Islet of Langerhans (tissue), 1 donor: ENCODE data around the gene IL21.

Experiments
- FAIRE-seq: peaks from one replicate; lab custom pipeline; 2011; peaks lifted over from hg19 to GRCh38; lab: Jason Lieb, UNC

The IL21 gene

GRCh38 chr4:122633211-122633610 is 12.3 kb upstream of the IL21 start:
- FAIRE-seq, result no peak

- no peak for FAIRE-seq
These were observed 11.7 kb upstream of the IL21 start for GRCh38 chr4:122632396-122633143.

- no peak for FAIRE-seq
These were observed 4.3 kb upstream of the IL21 start for GRCh38 chr4:122625156-122625555.

GRCh38 chr4:122624205-122624604 is 3.3 kb upstream of the IL21 start:
- FAIRE-seq, result no peak

GRCh38 chr4:122623637-122624166 is 2.8 kb upstream of the IL21 start:
- no peak for FAIRE-seq

- no peak for FAIRE-seq
These were observed 1.5 kb upstream of the IL21 start for GRCh38 chr4:122622400-122622799.

- no peak for FAIRE-seq
These were observed 1.3 kb downstream of the IL21 start for GRCh38 chr4:122619611-122620010.

DNA sequence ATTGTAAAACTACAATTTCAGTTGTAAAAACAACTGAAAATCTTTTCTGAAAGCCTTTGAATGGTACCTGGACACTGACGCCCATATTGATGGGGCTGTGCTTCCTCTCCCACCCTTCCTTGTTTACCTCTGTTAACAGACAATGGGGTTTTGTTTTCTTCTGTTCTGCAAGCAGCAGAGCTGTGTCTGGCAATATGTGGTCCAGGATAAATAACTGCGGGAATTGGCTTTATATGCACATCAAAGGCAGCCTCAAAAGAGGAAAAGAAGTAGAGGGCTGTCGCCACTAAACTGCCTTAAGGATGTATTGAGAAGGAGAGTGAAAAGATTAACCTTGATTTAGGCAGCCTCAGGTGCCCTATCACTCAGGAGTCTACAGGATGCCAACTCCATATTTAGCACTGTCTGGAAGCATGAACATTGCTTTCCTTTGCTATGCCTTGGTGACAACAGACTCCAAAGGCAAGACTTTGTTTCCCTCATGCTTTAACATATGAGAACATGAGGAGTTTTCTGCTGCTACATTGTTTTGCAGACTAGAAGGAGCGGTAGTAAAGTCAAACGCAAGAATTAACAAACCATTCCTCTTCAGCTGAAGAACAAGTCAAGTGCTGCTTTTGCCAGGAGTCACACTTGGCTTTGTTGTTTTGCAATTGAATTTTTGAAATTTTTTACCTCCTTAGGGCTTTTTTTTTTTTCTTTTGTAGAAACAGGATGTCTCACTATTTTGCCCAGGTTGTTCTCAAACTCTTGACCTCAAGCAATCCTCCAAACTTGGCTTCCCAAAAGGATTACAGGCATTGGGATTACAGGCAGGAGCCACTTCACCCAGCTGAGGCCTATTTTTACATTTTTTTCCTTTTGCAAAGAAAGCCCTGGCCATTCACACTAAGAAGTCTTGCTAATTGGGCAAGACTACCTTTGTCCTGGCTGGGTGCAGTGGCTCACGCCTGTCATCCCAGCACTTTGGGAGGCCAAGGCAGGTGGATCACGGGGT is 3.0 kb downstream of the IL21 start:
- no peak for FAIRE-seq

GRCh38 chr4:122616915-122617596 is 3.8 kb downstream of the IL21 start:
- no peak for FAIRE-seq

DNA sequence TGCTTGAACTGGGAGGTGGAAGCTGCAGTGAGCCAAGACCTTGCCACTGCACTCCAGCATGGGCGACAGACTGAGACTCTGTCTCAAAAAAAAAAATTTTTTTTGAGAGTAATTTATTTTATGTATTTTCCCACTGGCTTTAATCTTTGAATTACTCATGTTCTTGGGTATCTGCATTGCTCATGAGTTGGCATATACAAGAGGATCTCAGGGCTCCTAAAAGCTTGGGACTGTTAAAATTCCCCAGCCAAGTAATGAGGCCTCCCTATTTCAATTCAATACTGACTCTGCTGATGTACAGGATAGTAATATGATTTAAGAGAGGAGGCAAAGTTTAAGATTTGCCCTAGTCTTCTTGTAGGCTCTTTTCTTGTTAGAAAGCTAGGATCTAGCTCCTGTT is 6.2 kb downstream of the IL21 start:
- FAIRE-seq, result no peak

DNA sequence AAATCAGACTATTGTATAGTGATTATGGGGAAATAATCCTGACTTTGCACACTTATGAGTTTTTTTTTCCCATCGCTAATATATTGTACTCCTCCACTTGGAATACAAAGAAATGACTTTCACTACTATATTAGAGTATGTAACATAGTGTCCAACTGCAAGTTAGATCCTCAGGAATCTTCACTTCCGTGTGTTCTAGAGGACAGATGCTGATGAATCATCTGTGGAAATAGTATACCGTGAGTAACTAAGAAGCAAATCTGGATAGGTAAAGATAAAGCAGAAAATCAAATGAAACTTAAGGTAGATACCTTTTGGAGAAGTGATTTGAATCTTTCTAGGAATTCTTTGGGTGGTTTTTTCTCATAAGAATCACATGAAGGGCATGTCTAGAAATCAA is 8.3 kb downstream of the IL21 start:
- FAIRE-seq, result no peak

- no peak for FAIRE-seq
These were observed 14.4 kb downstream of the IL21 start for GRCh38 chr4:122606364-122607043.

- FAIRE-seq, result no peak
These were observed 16.7 kb downstream of the IL21 start for GRCh38 chr4:122604146-122604545.

DNA sequence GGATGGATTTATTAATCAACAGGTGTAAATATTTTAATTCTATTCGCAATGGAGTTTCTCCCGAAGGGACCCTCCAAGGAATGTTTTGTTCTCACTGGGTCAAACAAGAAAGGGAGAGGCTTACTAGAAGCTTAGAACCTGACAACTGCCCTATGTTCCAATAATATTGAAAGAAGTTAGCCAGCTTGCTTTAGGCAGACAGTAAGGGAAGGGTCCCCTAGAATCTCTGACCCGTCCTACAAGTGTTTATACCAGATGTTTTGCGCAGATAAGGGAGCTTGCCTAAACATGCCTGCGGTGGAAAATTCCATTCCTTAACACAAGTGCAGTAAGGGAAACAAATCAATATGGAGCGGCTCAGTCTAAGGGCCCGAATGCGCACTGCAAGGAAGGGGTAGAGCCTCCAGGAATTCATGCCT is 17.7 kb downstream of the IL21 start:
- FAIRE-seq, result no peak

- peak; percentile 89 for FAIRE-seq
These were observed 18.4 kb downstream of the IL21 start for GRCh38 chr4:122602277-122603142.

DNA sequence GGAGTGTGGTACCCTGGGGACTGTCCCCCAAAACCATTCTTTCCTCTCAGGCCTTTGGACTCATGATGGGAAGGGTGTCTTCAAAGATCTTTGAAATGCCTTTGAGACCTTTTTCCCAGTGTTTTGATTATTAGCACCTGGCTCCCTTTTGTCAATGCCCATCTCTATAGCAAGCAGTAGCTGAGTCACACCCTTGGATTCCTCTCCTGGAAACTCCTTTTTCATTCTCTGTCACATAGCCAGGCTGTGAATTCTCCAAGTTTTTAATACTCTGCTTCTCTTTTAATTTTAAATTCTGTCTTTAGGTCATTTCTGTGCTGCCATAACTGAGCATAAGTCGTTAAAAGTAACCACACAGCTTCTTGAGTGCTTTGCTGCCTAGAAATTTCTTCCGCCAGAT is 29.7 kb downstream of the IL21 start:
- no peak for FAIRE-seq

- no peak for FAIRE-seq
These were observed 32.2 kb downstream of the IL21 start for GRCh38 chr4:122588453-122589238.

- FAIRE-seq, result no peak
These were observed 36.3 kb downstream of the IL21 start for GRCh38 chr4:122584519-122584918.

GRCh38 chr4:122583906-122584305 is 37.0 kb downstream of the IL21 start:
- FAIRE-seq, result no peak
